ENCODE results near the gene BGLAP. TPM values are rescaled to one million over a fixed set of nuclear protein-coding genes. Genes with fewer than 3 reads are reported as not detected.

BGLAP gene
- total RNA-seq, 1 donor from 2014 or later, result not detected

GRCh38 chr1:156276966-156277381 lies 35.0 kb downstream of the BGLAP start:
- TF ChIP-seq, protein P1, sequence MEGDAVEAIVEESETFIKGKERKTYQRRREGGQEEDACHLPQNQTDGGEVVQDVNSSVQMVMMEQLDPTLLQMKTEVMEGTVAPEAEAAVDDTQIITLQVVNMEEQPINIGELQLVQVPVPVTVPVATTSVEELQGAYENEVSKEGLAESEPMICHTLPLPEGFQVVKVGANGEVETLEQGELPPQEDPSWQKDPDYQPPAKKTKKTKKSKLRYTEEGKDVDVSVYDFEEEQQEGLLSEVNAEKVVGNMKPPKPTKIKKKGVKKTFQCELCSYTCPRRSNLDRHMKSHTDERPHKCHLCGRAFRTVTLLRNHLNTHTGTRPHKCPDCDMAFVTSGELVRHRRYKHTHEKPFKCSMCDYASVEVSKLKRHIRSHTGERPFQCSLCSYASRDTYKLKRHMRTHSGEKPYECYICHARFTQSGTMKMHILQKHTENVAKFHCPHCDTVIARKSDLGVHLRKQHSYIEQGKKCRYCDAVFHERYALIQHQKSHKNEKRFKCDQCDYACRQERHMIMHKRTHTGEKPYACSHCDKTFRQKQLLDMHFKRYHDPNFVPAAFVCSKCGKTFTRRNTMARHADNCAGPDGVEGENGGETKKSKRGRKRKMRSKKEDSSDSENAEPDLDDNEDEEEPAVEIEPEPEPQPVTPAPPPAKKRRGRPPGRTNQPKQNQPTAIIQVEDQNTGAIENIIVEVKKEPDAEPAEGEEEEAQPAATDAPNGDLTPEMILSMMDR (IDR thresholded peaks at IDR 0.05), result no peak
- DNase-seq (ENCODE audit: low spot score), result peak; percentile 25
- Mint-ChIP-seq H3K36me3 (ENCODE audit: low read depth) (peaks cover 47% of the 10 kb centered on the region), H3K9me3 (ENCODE audit: low read depth) (no peaks in the 10 kb centered on the region), H3K27ac (ENCODE audit: unreplicated experiment) (no peak overlapping the region), H3K4me3 (ENCODE audit: unreplicated experiment) (no peak overlapping the region), H3K27me3 (ENCODE audit: low read depth) (no peaks in the 10 kb centered on the region), H3K4me1 (ENCODE audit: low read depth) (peaks cover 20% of the 10 kb centered on the region)

DNA sequence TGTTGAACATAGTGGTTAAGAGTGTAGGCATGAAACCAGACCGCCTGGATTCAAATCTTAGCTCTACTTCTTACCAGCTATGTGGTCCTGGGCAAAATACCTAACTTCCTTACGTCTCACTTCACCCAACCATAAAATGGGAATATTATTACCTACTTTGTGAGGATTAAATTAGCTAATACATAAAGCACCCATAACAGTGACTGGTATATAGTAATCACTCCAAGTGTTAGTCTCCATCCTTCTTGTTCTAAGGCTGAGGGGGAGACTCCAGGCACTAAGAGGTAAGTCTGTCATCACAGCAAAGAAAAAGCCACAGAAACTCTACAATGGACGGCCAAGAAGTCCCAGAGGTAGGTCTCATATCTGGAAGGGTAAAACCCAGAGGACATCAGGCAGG lies 37.9 kb downstream of the BGLAP start:
- Mint-ChIP-seq H3K4me3 (ENCODE audit: unreplicated experiment) (no peak overlapping the region), H3K36me3 (ENCODE audit: low read depth) (peaks cover 25% of the 10 kb centered on the region), H3K9me3 (ENCODE audit: low read depth) (no peaks in the 10 kb centered on the region), H3K27me3 (ENCODE audit: low read depth) (no peaks in the 10 kb centered on the region), H3K4me1 (ENCODE audit: low read depth) (peaks cover 38% of the 10 kb centered on the region), H3K27ac (ENCODE audit: unreplicated experiment) (no peak overlapping the region)
- TF ChIP-seq, protein P1 (IDR thresholded peaks at IDR 0.05), result no peak
- DNase-seq (ENCODE audit: low spot score), result no peak

- Mint-ChIP-seq H3K27ac (ENCODE audit: unreplicated experiment) (peak overlapping the region; percentile 95), H3K27me3 (ENCODE audit: low read depth) (no peaks in the 10 kb centered on the region), H3K36me3 (ENCODE audit: low read depth) (peaks cover 18% of the 10 kb centered on the region), H3K4me1 (ENCODE audit: low read depth) (peaks cover 38% of the 10 kb centered on the region), H3K4me3 (ENCODE audit: unreplicated experiment) (peak overlapping the region; percentile 97), H3K9me3 (ENCODE audit: low read depth) (no peaks in the 10 kb centered on the region)
- TF ChIP-seq, protein P1 (IDR thresholded peaks at IDR 0.05), result peak; percentile 51
- peak; percentile 51 for DNase-seq (ENCODE audit: low spot score)
Measured at GRCh38 chr1:156281281-156281680, 39.3 kb downstream of the BGLAP start.

GRCh38 chr1:156281693-156282478 lies 39.9 kb downstream of the BGLAP start:
- Mint-ChIP-seq H3K4me1 (ENCODE audit: low read depth) (peaks cover 38% of the 10 kb centered on the region), H3K36me3 (ENCODE audit: low read depth) (peaks cover 12% of the 10 kb centered on the region), H3K27ac (ENCODE audit: unreplicated experiment) (peak overlapping the region; percentile 95), H3K27me3 (ENCODE audit: low read depth) (no peaks in the 10 kb centered on the region), H3K4me3 (ENCODE audit: unreplicated experiment) (peak overlapping the region; percentile 97), H3K9me3 (ENCODE audit: low read depth) (no peaks in the 10 kb centered on the region)
- TF ChIP-seq, protein P1 (IDR thresholded peaks at IDR 0.05), result no peak
- peak; percentile 18 for DNase-seq (ENCODE audit: low spot score)

DNA sequence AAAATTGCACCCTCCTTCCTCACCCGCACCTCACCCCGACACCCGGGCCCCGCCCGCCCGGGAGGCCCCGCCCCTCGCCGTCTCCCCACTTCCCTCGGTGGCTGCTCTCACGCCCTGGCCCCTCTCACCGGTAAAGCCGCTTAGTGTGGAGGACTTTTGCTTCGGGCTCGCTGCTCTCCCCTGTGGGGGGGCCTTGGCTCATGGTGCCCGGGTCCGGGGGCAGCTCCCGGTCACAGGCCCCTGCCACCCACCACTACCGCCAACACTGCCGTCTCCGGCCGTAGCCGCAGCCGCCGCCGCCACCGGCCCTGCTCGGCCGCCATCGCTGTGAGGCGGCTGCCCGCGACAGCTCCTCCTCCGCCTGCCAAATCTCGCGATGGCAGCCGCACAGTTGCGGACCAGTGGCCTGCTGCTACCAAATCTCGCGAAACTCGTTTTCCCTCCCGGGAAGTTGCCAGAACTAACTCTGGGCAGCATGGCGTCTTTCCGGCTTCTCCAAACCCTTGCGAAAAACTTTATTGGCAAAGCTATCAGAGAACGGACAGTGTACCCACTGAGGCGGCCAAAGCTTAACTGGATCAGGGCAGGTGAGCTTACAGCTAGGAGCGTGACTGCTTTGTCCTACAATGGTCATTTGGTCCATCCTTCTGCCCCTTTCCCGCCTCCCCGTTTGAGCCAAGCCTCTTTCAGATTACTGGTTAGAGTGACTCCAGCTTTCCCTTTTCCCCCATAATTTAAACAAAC lies 40.7 kb downstream of the BGLAP start, which contains the start of gene SMG5:
SMG5 (minus strand) TSS at position 347 of the 744 bp plus-strand sequence; CDS start at position 202, 145 bp downstream.
- peak; percentile 97 for DNase-seq (ENCODE audit: low spot score)
- Mint-ChIP-seq H3K4me1 (ENCODE audit: low read depth) (peaks cover 38% of the 10 kb centered on the region), H3K36me3 (ENCODE audit: low read depth) (peaks cover 8% of the 10 kb centered on the region), H3K4me3 (ENCODE audit: unreplicated experiment) (peak within 1 kb of the TSS; percentile 97), H3K9me3 (ENCODE audit: low read depth) (no peaks in the 10 kb centered on the region), H3K27me3 (ENCODE audit: low read depth) (no peaks in the 10 kb centered on the region), H3K27ac (ENCODE audit: unreplicated experiment) (peak within 1 kb of the TSS; percentile 95)
- TF ChIP-seq, protein P1 (IDR thresholded peaks at IDR 0.05), result no peak

Measured in chondrocyte (in vitro differentiated cells).